GM11168 (cell line): ENCODE data around the gene FAAH2.
"Not testable (repeated sequence)": the region's sequence is repeated elsewhere in the genome, so short reads cannot be mapped to it uniquely, and the experiment has no call there.

ENCODE experiments used
- in situ Hi-C: fragments of 300-500 bp; cut with MboI; formaldehyde crosslinking; loops from one replicate; pipeline ENCODE4 v1.12.0; 2022; ENCODE audit warnings: low sequenced_read_pairs; ENCODE audit not compliant: unreplicated experiment

FAAH2 gene

DNA sequence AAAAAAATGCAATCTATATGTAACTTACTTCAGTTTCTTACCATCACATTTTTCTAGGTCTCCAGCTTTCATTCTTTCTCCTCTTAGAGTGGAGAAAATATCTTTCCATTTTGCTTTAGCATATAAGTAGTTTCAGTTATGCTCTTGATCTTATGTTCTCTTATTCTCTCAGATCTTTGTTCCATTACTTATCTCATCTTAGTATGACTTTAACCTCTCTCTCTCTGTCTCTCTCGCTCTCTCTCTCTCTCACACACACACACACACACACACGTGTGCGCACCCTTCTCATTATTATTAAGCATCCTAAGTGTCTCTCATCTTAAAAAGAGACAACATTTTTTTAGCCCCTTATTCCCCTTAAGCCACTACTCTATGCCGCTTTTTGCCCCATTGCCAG, 92.8 kb downstream of the FAAH2 start:
- in situ Hi-C loops, result no loop called here

DNA sequence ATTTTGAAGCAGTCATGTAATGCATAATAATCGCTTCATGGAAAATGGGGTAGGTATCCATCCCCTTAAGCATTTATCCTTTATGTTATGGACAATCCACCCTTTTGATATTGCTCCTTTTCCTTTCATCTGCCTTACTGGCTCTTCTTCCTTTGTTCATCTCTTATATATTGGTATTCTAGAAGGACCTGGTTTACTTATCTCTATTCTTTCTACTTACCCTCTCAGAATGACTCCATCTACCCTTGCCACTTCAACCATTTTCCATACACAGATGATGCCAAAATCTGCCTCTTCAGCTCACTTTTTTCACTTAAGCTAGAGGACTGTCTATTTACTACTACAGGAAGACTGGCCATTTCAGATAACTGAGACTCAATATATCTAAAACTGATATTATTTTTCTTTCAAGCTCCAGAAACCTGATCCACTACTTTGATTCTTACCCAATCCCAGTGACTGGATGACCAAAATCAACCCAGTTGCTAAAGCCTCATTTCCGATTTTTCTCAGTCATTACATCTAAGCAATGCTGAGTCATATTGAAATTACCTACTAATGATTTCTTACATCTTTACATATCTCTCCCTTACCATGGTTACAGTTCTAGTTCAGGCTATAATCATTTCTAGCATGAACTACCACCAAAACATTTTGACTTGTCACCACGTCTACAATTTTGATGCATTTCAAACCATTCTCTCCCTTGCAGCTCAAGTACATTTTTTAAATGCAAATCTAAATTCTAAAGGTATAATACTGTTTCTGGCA, 93.7 kb downstream of the FAAH2 start:
- in situ Hi-C loops, result no loop called here

DNA sequence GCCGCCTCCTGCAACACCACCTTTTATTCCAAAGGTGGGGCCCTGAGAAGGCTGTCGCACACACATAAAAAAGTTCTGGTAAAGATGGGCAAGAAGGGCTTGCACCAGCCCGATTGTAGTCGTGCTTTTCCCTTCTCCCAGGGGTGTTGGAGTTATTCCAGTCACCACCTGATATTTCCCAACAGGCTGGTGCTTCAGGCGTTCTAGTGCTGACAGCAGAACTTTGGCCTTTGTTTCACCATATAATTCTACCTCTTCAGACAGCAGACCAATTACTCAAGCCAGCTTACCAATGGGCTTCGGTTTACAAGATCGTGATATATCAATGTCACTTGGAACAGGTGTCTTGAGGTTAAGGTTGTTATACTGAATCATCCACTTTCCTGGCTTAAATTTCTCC, 107.7 kb downstream of the FAAH2 start:
- in situ Hi-C loops, result not testable (repeated sequence)

DNA sequence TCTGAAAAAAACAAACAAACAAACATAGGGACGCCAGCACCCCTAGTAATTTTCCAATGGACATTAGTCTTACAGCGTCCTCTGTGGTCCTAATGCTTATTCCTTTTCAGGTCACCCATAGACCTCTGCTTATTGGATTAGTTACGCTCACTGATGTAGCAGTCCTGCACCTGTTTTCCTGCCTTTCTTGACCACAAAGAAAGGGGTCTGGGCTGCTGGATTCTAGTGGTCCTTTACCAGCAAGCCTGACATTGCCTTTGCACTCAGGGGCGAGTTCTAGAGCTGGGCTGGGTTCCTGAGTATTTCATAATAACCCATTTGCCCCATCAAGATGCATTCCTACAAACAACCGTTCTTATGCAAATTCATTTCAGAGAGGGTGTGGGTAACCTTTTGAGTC, 116.7 kb downstream of the FAAH2 start:
- in situ Hi-C loops, result not testable (repeated sequence)

DNA sequence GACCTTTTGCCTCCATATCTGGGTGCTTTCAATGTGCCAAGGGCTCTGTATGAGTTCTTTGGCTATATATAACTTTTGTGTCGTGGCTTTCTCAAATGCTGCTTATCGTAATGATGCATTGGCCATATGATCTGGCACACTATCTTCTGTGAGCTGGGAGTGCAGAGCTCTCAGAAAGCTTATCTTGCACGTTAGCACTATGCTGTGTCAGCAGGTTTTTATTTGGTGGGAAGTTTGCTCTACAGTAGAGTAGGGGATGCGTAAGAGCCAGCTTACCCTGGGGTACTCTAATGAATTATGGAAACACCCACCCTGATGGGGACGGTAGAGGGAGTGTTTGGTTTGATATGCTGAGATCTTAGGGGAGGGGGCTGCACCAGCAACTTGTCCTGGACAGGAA, 119.6 kb downstream of the FAAH2 start:
- in situ Hi-C loops, result no loop called here

DNA sequence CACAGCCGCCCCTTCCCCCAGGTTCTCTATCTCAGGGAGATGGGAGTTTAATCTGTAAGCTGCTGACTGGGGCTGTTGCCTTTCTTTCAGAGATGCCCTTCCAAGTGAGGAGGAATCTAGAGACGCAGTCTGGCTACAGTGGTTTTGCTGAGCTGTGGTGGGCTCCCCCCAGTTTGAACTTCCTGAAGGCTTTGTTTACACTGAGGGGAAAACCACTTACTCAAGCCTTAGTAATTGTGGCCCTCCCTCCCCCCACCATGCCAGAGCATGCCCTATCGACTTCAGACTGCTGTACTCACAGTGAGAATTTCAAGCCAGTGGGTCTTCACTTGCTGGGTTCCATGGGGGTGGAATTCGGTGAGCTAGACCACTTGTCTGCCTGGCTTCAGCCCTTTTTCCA, 131.3 kb downstream of the FAAH2 start:
- in situ Hi-C loops, result no loop called here

DNA sequence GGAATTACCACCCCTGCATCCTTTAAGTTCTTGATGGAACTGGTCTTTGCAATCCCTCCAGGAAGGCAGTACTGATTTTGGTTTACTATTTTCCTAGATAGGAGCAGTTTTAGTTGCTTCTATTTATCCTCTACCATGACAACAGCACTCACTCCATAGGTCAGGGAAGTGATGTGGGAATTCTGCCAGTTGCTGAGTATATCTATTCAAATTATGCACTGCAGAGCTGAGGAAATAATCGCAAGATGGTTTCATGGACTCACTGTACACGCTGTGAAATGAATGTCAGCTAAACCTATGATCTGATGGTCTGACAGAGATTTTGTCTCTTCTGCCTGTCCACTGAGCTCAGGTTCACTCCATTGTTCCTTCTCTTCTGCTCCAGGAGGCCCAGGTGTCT, 135.8 kb downstream of the FAAH2 start:
- in situ Hi-C loops, result no loop called here

DNA sequence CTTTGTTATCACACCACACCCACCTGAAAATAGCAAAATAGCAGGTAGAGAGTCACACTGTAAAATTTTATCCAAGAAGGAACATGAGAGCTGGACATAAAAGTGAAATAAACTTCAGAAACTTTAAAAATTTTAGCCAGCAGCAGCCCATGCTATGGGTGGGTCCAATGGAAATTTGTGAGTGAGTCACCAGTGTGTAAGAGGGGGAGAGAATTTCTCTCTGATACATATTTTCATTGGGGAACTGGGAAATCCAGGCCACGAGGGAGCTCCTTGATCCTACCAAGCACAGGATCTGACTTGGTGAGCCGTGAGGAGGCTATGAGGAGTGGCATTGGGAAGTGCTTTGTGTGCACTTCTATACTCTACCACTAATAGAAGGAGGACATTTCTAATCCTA, 136.3 kb downstream of the FAAH2 start:
- in situ Hi-C loops, result no loop called here

DNA sequence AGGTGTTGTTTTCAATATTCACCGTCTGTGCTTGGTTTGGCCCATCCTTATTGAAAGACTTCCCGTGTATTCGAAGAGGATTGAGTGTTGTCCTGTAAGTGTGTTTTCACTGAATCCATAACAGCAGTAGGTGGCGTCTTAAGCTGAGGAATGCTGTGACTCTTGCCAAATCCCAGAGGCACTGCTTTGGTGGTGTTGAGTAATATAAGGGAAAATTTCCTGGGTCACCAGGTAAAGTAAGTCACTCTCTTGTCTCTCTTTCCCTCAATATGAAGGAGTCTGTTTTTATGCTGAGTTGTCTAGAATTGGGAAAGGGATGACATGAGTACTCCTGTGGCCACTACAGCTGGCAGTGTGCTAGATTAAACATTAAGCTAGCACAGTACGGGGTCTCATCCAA, 158.6 kb downstream of the FAAH2 start:
- in situ Hi-C loops, result no loop called here

DNA sequence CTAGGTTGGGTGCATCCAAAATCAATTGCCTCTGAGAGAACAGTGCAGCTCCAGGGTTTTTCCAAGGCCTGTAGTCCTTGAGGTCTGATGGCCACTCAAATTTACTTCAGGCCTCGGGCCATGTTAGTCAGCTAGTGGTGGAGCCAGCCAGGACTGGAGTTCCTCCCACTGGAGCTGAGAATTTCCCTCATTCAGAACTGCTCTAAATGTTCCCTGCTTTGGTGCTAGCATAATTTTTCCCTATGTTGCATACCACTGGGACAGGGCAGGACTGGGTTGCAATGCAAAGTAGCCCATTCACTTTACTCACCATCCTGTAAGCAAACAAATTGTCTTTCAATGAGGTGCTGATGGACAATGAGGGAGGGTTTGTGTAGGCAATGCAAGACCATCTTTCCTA, 159.3 kb downstream of the FAAH2 start:
- in situ Hi-C loops, result no loop called here

DNA sequence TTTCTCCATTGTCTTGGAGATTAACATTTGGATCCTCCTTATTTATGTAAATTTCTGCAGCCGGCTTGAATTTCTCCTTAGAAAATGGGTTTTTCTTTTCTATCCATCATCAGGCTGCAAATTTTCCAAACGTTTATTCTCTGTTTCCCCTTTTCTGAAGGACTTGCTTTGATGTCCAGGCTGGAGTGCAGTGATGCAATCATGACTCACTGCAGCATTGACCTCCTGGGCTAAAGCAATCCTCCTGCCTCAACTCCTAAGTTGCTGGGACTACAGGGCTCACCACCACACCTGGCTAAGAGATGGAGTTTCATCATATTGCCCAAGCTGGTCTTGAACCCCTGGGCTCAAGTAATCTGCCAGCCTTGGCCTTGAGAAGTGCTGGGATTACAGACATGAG, 161.3 kb downstream of the FAAH2 start:
- in situ Hi-C loops, result no loop called here

DNA sequence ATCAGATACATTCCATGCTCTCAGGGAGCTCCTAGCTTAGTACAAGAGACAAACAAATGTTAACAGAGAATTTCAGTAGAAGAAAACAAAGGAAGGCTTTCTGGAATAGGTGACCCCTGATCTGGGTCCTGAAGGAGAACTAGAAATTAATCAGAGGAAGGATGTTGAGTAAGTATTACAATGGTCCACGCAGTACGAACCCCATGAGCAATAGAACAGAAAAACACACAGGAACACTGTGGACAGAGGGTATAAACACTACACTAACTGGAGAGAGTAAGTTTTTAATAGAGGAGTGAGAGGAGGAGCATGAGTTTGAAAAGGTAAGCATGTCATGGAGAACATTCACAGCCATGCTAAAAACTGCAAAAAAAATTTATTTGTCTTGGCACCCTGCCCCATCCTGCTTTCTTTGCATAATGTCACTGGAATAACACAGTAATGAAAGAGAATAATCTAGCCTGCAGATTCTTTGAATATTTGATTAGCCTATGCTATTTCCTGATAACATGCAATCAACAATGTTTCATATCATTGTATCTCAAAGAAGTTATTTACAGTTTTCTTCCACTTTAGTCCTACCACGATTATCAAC, 165.0 kb downstream of the FAAH2 start:
- in situ Hi-C loops, result no loop called here

DNA sequence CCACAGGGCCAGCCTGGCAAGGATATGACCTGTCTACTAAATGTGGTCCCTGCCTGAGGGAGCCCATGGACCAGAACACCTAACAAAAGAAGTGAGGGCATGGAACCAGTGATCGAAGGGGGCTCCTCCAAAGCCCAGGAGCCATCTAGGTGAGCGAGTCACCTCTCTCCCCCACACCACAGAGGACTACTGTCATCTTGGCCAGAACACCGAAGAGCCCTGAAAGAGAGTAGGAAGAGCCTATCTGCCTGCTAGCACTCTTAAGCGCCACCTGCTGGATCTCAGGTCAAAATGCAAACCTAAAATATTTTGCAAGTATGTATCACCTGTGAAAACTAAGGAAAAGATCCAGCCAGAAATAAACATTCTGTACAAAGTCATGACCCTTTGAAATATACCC, 167.4 kb downstream of the FAAH2 start:
- in situ Hi-C loops, result no loop called here

DNA sequence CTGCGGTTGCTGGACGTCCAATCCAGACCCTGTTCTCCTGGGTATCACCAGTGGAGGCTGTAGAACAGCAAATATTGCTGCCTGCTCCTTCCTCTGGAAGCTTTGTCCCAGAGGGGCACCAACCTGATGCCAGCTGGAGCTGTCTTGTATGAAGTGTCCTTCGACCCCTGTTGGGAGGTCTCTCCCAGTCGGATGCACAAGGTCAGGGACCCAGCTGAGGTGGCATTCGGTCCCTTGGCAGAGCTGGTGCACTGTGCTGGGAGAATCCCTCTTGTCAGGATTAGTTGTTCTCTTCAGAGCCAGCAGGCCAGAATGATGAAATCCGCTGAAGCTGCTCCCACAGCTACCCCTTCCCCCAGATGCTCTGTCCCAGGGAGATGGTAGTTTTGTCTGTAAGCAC, 195.0 kb downstream of the FAAH2 start:
- in situ Hi-C loops, result no loop called here

DNA sequence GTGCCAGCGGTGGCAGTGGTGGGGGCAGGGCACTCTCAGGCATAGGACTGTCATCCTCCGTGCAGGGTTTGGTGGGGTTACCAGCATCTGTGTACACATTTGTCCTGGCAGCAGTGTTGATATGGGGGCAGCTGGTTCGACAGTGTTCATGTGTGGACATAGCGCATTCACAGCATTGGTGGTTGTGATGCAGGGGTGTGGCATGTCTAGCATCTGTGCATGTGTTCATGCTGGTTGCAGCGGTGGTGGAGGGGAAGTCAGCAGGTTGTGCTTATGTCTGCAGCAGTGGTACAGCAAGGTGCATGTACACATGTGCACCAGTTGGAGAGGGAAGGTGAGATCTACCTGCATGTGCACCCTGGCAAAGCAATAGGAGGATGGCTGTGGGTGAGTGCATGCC, 230.0 kb downstream of the FAAH2 start:
- in situ Hi-C loops, result no loop called here

DNA sequence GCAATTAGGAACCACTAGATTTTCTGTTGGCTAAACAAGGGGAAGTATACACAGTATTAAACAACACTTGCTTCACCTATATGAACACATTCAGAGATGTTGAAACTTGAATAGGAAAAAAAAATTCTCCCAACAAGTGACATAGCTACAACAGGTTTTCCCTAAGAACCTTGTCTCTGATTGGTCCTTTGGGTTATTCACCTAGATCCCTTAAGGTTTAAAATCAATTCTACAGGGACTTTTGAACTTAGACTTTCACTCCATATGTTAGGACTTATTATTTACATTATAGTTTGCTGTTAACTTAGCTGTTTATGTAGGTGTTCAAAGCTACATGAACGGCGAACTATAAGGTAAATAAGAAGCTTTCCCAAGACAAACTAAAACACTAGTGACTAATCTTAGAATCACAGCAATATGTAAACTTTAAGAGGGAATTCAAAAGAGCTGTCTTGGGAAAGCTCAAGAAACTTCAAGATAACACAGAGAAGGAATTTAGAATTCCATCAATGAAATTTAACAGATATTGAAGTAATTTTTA, 233.1 kb downstream of the FAAH2 start:
- in situ Hi-C loops, result no loop called here

DNA sequence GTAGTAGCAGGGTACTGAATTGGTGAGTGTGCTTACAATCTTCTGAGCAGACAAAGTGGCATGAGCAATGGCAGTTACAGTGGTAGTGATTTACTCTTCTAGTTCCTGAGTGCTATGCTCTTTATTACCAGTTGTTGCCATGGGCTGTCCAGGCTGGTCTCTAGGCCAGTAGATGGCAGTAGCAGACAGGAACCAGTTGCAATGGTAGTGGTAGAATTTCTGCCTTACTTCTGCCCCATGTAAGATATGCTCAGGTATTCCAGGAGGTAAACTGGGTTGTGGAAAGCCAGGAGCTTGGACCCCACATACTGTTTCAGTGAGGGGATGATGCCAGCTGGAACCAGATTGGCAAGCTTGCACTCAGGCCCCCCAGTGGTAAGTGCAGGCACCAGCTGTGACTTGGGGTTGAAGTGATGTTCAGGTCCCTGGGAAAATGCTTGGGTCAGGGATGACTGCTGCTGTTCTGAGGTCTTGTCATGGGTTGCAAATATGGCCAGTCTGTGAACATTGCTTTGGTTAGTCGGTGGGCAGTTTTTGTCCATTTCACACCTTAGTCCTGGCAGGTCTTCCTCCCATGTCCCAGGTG, 242.3 kb downstream of the FAAH2 start:
- in situ Hi-C loops, result no loop called here
